Coronary artery (tissue), 2 donors: ENCODE measurements around the gene FILIP1L.

Experiments
- DNase-seq: peaks from one replicate; pipeline ENCODE4 v3.0.0-alpha.2; 2017; ENCODE audit warnings: low spot score
- H3K27ac ChIP-seq, 2 donors: fragments of 200-600 bp; sonication (generic); one replicate each; pipeline ENCODE4 v1.5.1; 2016 to 2019
- H3K4me3 ChIP-seq: fragments of 200-600 bp; sonication (generic); 2 replicates; pipeline ENCODE4 v1.5.1; 2016; ENCODE audit warnings: mild to moderate bottlenecking, moderate library complexity
- TF ChIP-seq, protein P1 (sequence below): fragments of 200-600 bp; sonication (generic); IDR thresholded peaks from one replicate; pipeline ENCODE4 v1.5.1; 2019; ENCODE audit warnings: antibody characterized with exemption

FILIP1L gene

DNA sequence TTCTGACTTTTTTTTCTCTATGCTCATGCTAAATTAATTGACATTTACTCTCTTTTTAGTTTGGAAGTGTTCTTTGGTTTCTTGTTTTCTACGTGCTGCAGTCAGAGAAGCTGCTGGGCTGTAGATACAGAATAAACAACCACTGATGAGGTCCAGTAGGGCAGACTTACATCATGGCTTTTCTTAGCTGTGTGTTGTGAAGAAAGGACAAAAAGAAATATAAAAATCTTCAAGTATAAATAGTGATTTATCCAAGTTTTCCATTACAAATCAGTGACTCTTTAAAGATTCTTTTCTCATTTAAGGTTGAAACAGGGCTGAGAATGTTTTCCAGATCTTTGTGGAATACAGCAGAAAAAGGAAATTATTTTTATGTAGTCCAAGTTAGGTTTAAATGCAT lies 174.4 kb downstream of the FILIP1L start:
- Histone ChIP-seq H3K27ac (peak overlapping the region; percentile 78 to 80), H3K4me3 (no peak overlapping the region)
- no peak for DNase-seq
- TF ChIP-seq, protein P1, sequence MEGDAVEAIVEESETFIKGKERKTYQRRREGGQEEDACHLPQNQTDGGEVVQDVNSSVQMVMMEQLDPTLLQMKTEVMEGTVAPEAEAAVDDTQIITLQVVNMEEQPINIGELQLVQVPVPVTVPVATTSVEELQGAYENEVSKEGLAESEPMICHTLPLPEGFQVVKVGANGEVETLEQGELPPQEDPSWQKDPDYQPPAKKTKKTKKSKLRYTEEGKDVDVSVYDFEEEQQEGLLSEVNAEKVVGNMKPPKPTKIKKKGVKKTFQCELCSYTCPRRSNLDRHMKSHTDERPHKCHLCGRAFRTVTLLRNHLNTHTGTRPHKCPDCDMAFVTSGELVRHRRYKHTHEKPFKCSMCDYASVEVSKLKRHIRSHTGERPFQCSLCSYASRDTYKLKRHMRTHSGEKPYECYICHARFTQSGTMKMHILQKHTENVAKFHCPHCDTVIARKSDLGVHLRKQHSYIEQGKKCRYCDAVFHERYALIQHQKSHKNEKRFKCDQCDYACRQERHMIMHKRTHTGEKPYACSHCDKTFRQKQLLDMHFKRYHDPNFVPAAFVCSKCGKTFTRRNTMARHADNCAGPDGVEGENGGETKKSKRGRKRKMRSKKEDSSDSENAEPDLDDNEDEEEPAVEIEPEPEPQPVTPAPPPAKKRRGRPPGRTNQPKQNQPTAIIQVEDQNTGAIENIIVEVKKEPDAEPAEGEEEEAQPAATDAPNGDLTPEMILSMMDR = no peak

DNA sequence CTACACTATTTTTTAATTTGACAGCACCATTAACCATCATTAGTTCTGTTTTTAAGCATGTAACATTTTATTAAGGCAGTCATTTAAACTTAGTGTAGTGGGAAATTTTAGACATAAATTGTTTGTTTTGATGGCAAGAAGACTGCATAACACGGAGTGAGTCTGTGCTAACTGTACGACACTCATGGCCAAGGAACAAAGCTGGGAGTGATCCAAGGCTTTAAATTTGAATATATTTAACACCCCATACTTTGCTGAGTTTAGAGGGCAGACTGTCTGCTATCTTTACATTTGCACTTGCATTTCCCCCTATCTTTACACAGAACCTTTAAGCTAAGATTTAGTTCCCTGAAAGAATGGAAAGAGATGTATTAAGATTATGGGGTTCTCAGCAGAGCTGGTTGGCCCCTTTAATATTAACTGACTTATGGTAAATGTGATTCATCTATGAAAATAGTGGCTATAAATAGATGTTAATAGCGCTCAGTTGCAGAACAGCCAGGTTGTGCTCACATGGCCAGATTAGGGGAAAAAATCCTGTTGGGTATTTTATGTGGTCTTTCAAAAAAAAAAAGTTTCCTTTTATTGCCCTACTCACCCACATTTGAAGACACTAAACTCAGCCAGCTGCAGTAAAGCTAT lies 175.9 kb downstream of the FILIP1L start:
- Histone ChIP-seq H3K4me3 (peak overlapping the region; percentile 7), H3K27ac (peak overlapping the region; percentile 78 to 80)
- TF ChIP-seq, protein P1 = no peak
- no peak for DNase-seq

DNA sequence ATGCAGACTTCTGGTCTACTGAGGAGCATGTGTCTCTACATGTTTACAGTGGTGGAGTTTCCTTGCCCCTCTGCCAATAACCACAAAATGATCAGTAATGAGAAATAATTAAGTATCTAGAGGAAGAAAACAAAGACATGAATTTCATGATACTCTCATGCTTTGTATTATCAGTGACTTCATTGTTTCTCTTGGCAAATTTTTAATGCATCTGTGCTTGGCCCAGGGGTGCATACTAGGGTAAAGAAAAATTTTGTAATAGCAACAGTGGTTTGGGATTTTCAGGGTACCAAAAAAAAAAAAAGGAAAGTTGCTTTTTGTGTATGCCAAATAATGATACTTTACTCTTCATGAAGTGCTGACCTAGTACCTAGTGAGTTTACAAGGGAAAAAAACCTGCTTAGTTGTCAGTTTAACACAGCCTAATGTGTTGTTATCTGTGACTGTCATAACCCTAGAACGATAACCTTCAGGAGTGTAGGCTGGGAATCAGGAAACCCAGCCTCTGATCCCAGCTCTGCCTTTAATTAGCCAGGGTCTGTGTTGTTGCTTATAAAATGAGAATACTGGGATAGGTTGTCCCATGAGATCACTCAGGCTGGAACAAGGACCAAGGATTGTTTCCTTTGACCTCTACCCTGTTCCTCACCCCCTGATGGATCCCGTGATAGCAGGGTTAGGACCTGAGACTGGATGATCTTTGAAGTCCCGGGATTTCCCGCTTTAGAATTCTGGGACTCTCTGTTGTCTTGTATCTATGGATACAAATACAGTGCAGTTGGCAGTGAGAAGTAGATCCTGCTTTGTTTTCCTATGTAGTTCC lies 179.1 kb downstream of the FILIP1L start:
- DNase-seq = no peak
- TF ChIP-seq, protein P1 = no peak
- H3K27ac ChIP-seq = peak overlapping the region in 1 of 2 donors; percentile 65

DNA sequence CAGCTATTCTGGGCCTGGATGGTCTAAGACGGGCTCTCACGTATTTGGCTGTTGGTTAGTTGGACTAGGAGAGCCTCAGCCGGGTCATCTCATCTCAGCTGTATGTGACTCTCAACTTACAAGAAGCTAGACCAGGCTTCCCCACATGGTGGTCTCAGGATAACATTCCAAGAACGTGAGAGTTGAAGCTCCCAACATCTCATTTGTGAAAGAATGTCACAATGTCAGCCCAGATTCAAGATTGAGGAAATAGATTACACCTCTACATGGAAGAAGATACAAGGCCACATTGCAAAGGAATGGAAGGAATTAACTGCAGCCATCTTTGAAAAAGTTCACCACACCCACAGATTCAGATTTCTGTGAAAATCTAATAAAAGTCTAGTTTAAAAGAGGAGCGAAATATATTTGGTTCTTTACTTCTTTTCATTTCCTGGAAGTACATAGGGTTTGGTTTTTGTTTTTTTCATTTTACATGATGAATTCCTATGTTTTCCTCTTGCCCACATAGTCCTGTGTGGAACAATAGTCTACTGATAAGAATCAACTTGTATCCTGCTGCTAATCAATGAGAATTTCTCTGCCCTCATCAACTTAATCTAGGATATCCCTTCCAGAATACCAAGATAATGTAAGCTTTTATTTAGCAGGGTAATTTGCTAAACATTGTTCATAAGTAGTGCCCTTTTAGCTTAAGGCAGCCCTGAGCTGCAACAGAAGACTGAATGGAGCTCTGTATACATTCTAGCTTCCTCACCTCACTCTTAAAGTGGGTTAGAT lies 180.1 kb downstream of the FILIP1L start:
- H3K4me3 ChIP-seq = no peak overlapping the region
- TF ChIP-seq, protein P1 = no peak
- no peak for DNase-seq
- H3K27ac ChIP-seq = peak overlapping the region in 1 of 2 donors; percentile 46

More for the DNA sequence above, 179.1 kb downstream of the FILIP1L start:
- no peak overlapping the region for H3K4me3 ChIP-seq

DNA sequence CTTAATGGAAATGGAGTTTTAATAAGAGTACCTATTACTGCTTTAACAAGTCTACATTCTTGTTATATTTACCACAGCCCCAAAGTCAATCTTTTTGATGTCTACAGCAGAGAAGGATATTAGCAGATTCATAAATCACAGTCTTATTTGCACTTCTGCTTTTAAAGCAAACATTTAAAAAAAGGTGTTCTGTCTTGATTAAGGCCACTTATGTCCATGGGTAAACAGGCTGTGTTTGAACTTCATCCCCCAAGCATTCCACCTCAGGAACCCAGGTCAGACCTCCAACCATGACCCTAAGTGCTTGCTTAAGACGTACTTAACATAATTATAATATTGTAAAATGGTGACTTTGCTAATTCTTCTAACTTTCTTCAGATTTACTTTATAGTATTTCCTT lies 183.2 kb downstream of the FILIP1L start:
- Histone ChIP-seq H3K27ac (peak overlapping the region; percentile 75 to 81), H3K4me3 (no peak overlapping the region)
- TF ChIP-seq, protein P1 = no peak
- no peak for DNase-seq

DNA sequence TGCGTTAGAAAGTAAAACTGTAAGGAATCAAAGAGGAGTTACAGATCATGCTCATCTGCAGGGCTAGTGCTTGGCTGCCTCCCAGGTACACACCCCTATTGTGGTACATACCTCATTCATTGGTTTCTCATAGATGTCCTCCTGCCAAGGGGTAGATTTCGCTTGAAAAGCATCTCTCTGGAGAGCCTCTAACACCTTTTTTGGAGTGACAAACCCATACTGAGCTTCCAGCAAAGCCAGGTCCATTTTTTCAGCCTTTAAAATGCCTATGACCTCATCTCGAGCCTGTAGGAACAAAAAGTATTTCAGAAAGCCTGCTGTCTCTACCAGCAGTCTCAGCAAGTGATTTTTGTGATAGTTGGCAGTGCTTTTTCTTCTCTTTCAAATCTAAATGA lies 184.6 kb downstream of the FILIP1L start:
- peak overlapping the region; percentile 75 to 81 for H3K27ac ChIP-seq
- DNase-seq = no peak
- H3K4me3 ChIP-seq = peak overlapping the region; percentile 15
- TF ChIP-seq, protein P1 = no peak
